NCI-H187 (cell line): Measurements from ENCODE around the gene VDR.
A peak's percentile ranks its signal among the peaks of the same experiment; 100 is the strongest.

Experiments used
- DNase-seq, 2 experiments: peaks; one replicate each; lab custom pipeline; 2025; lab: John Stamatoyannopoulos, UW

VDR gene

DNA sequence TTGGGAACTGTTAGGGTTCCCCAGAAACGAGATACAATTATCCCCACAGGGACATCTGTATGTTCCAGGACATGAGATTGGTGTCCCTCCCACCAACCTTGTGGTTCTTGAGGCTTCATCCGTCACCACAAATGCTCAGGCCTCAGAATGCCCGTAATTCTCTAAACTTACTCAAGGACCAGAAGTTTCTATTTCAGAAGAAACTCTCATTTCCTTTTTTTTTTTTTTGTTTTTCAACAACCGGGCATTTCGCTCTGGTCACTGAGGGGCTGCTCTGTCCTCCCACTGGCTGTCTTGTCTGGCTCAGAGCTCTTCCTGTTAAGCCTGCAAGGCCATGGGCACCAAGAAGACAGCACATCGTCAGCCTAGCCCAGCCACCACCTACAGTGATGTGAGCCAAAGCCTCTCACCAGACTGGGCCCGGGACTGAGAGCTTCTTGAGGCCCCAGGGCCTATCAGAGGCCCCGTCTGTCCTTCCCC lies 36.2 kb downstream of the VDR start:
- DNase-seq: no peak

- DNase-seq: no peak
Observed at GRCh38 chr12:47868041-47868440, 36.8 kb downstream of the VDR start.

GRCh38 chr12:47867495-47867941 lies 37.3 kb downstream of the VDR start:
- DNase-seq: no peak

GRCh38 chr12:47864646-47865235 lies 40.1 kb downstream of the VDR start:
- no peak for DNase-seq

- DNase-seq: no peak
Observed at GRCh38 chr12:47863985-47864384, 40.8 kb downstream of the VDR start.

DNA sequence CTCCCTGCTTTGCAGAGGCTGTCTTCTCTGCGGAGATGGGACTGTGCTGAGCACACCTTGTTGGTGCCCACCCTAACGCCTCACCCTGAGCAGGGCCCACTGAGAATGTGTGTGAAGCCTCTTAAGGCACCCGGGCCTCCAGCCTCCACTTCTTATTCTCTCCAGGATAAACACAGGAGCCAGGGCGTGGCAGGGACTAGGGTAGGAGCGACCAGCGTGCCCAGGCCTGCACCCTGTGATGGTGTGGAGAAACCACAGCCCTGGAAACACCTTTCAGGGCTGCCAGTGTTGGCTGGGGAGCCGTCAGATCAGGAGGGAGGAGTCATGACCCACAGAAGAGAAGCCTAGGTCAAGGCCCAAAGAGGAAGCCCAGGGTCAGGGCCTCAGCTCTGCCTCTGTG lies 41.3 kb downstream of the VDR start:
- peak in 1 of 2 experiments; percentile 9 for DNase-seq

GRCh38 chr12:47862881-47863280 lies 41.9 kb downstream of the VDR start:
- DNase-seq: no peak

DNA sequence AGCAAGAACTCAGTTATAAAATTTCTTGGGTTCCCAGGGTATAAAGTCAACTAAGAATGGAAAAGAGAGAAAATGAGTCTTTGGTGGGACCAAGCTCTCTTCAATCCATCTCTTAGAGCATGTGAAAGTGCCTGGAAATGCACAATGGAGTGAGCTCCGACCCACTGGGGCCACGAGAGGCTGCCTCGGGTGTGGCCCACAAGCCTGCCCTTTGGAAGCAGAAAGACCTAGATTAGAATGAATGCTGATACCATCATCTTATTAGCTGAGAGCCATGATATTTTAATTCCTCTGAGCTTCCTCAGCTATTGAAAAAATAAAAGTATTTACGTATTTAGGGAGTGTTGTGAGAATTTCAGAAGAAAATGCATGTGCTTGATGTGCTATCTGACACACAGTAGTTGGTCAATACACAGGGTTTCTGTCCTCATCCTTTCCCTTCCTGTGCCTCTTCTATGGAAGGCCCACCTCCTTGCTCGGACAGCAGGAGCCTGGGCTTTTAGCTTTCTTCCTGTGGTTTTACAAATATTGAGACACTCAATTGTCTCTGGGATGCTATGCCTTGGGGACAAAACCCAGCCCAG lies 42.5 kb downstream of the VDR start:
- DNase-seq: no peak

DNA sequence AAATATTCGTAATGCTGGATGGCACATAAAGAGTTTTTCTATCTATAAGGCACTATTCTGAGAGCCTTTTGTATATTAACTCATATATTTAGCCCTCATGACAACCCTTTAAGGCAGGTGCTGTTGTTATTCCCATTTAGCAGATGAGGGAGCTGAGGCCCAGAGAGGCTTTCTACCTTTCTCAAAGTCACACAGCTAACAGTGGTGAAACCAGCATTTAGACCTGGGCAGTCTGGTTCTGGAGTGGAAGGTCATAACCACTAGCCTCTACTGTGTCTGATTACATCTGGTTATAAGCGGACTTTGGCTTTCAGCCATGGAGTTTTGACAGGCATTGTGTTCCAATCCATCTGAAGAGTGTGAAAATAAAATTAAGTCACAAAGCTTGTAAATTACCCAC lies 43.9 kb downstream of the VDR start:
- DNase-seq: no peak

GRCh38 chr12:47860279-47860841 lies 44.4 kb downstream of the VDR start:
- DNase-seq: no peak

DNA sequence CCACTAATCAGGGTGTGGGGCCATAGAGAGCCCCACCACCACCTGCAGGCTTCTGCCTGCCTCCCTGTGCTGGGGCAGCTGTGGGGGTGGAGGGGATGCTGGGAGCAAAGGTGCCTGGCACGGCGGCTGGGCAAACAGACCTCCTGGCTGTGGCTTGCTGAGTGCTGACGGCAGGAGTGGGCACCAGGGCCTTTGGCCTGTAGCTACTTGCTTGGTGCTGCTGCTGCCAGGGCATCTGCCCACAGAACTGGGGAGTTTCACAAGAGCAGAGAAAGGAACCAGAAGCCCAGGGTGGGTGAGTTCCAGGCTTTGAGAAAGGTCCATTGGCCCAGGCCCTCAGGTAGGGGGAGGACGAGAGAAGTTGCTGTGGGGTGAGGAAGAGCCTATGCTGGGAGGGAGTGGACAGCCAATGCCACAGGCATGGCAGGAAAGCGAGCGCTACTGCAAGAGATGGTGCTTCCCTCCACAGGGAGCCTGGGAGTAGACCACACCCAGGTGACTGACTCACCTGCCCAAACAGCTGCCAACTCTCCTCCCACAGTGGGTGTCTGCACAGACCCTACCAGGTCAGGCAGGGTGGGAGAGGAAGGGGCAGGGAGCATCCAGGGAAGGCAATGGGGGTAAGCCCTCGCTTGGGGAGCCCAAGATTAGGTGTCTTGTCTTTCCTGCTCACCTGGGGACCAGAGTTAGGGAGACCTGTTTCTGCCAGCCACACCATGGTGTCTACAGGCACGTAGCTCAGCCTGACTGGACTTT lies 46.1 kb downstream of the VDR start:
- DNase-seq: no peak

- no peak for DNase-seq
Observed at GRCh38 chr12:47856721-47857575, 47.8 kb downstream of the VDR start.

GRCh38 chr12:47856094-47856493 lies 48.7 kb downstream of the VDR start:
- DNase-seq: no peak

DNA sequence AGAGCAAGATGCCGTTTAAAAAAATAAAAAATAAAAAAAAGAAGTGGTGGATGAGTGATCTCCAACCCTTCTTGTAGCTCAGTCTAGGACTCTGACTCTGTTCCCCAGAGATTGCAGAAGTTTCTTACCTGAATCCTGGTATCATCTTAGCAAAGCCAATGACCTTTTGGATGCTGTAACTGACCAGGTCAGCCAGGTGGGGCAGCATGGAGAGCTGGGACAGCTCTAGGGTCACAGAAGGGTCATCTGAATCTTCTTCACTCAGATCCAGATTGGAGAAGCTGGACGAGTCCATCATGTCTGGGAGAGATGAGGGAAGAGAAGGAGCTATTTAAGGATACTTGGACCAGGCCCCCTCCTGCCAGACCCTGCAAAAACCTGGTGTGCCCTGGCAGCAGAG lies 49.3 kb downstream of the VDR start:
- no peak for DNase-seq

DNA sequence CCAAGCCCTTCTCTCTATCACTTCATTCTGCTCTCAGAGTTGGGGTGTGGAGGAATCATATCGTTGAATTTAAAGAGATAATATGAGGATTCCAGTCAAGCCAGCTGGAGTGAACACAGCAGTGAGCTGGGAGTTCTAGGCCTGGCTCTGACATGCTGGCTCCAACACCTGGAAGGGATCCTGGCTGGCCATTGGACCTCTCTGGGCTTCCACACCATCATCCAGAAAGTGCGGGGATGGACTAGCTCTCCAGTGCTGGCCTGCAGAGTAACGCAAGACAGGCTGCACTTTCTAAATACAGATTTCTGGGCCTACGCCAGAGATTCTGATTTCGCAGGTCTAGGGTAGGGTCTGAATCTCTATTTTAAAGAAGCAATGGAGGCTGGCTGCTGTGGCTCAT lies 50.3 kb downstream of the VDR start:
- DNase-seq: no peak

- no peak for DNase-seq
Observed at GRCh38 chr12:47852096-47852571, 52.7 kb downstream of the VDR start.

DNA sequence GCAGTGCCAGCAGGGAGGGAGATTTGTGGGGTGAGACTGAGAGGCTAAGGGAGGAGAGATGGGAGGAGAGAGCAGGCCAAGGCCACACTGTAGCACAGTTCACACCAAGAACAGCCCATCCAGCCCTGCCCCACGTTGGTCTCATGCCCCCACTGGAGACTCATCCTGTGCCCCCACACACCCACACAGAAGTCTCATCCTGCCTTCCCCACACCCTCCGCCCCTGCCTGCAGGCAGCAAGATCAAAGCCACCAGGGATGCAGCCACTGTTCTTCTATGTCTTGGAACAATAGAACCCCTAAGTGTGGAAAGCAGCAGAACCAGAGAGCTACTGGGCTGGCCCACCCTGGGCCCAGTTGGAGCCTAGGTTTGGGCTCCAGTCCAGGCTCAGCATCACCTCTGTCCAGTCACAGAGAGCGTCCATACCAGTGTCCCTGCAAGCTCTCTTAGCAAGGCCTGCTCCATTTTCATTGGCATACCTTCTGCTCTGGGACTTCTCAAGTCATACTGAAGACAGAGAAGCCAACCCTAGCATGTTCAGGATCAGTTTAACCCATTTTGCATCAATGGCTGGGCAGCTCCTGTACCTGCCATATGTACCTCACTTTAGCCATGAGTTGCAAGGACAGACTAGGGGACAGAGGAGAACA lies 53.4 kb downstream of the VDR start:
- DNase-seq: no peak

GRCh38 chr12:47850153-47851084 lies 54.4 kb downstream of the VDR start:
- no peak for DNase-seq

DNA sequence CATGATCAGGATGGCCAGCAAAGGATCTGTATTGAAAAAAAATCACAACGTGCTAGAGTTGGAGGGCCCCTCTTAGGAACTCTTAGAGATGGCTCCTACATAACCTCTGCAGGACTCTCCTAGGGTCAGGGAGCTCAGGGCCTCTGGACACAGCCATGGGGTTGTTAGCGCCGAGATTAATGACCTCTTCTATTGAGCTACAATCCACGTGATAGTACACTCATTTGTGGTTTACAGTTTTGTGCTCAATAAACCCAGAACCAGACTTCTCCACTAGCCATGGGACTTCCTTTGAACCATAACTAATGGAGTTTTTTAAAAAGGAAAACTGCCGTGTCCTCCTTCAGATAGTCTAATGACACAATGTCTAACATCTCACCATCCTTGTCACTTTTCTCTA lies 55.5 kb downstream of the VDR start:
- DNase-seq: no peak

DNA sequence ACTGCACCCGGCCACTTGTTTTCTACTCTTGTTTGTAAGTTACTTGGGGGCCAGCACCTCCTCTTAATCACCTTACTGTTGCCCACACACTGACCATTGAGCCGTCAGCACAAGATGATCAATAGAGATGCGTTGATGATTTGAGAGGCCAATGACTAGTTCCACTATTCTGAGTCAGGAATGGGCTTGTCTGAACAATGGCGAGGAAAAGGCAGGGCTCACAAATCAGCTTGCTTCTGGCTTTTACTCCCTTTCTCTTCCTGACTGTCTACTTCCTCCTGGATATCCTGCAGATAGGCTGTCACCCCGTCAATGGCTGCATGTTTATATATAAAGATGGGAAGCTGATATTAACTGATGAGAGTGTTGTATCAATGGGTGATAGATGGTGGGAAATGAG lies 55.9 kb downstream of the VDR start:
- DNase-seq: no peak
